ENCODE results near the gene CASZ1. TPM values are rescaled to one million over a fixed set of nuclear protein-coding genes. Genes with fewer than 3 reads are reported as not detected.

The CASZ1 gene
- total and polyA plus RNA-seq, 10 of the 15 experiments (the other 5 are each of a cell fraction or from before 2014, with no cell fraction given), result 0.52 to 9.8 (median 3.7) TPM

DNA sequence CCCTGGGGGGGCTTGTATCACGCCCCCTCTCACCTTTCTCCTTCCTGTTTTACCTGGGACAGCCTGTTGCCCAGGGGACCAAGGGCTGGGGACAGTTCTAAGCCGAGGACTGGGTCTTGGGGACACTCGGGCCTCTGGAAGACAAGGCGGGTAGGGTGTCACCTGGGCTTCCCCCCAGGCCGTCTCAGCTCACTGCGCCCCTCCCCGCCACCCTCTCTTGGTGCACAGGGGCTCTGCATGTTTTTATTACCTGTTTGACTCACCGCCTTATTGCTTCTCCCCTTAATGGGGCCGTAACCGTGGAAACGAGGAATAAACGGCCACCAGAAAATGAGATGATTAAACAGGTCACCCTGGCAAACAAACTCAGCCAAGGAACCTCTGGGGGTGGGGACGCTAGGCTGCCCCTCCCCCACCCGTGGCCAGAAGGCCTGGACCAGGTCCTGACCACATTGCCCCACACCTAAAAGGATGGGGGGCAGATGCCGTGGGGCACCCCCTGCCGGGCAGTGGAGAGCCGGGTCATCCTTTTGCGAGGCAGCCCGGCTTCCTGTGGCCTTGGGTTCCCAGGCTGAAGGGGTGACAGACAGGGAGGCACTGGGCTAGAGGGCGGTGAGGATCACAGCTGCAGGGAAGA is 109.9 kb downstream of the CASZ1 start:
- DNase-seq (ENCODE audit: low read depth, low spot score), result no peak
- WGBS (ENCODE audit: insufficient coverage, insufficient replicate concordance, low lambda C conversion rate, missing lambda C conversion rate), result 46% methylated on average over 20 of the region's 20 CpGs
- Histone ChIP-seq H3K27ac (ENCODE audit: control insufficient read depth, insufficient read depth) (no peak overlapping the region), H3K79me2 (ENCODE audit: control insufficient read depth, insufficient read depth, low read length) (peaks cover 5% of the 10 kb centered on the region), H3K9me3 (replicated peaks; ENCODE audit: control insufficient read depth, insufficient read depth, low read length) (no peaks in the 10 kb centered on the region), H2AFZ (ENCODE audit: control insufficient read depth, low read depth, low read length) (no peak overlapping the region), H4K20me1 (ENCODE audit: control insufficient read depth, insufficient read depth) (peaks cover 6% of the 10 kb centered on the region), H3K9ac (ENCODE audit: control insufficient read depth, insufficient read depth, low read length) (no peak overlapping the region), H3K4me3 (no peak overlapping the region), H3K36me3 (ENCODE audit: control insufficient read depth in 2 of 2, insufficient read depth in 2 of 2, low read length in 1 of 2) (no peaks in the 10 kb centered on the region; a peak in 1 of 4 replicates), H3K27me3 (replicated peaks in 1 of 2; ENCODE audit: control insufficient read depth in 2 of 2, insufficient read depth in 2 of 2, low read length in 1 of 2) (no peaks in the 10 kb centered on the region), H3K4me2 (ENCODE audit: control insufficient read depth, insufficient read depth) (no peak overlapping the region), H3K4me1 (ENCODE audit: control insufficient read depth, insufficient read depth, low read length) (no peaks in the 10 kb centered on the region)
- FAIRE-seq, result no peak
- RAD21 ChIA-PET (ENCODE audit: unreplicated experiment), result no interaction called here
- no TSS peak for BruUV-seq (replicated peaks)
- in situ Hi-C loops (cut with MboI) (no loop called here), intact Hi-C loops (cut with micrococcal nuclease; ENCODE audit: unreplicated experiment) (no loop called here)
- POLR2A ChIA-PET, result interaction anchor here (0.5 kb wide), 2 partner anchors 903 to 1454 kb away, joined by 3 to 4 read pairs; no protein-coding TSS in a partner anchor
- ATAC-seq, result no peak
- SMC1A ChIA-PET (ENCODE audit: uncharacterized antibody, unreplicated experiment), result no interaction called here
- TF ChIP-seq CBX3 (IDR thresholded peaks at IDR 0.05; ENCODE audit: borderline replicate concordance, low read depth) (no peak), SUPT20H (IDR thresholded peaks at IDR 0.05; ENCODE audit: borderline replicate concordance, control insufficient read depth, low read depth, low read length) (no peak), SREBF2 (IDR thresholded peaks at IDR 0.05; ENCODE audit: low read length) (no peak), EZH2 (IDR thresholded peaks at IDR 0.05; ENCODE audit: borderline replicate concordance, control insufficient read depth, low read depth, low read length) (no peak), TARDBP (IDR thresholded peaks at IDR 0.05; ENCODE audit: borderline replicate concordance) (no peak), HDGF (IDR thresholded peaks at IDR 0.05) (no peak), POLR2A (IDR thresholded peaks at IDR 0.05; ENCODE audit: low read depth, low read length) (no peak), NRF1 (conservative IDR thresholded peaks at IDR 0.05; ENCODE audit: low read depth, low read length) (no peak)
- TF ChIP-seq, protein P1, sequence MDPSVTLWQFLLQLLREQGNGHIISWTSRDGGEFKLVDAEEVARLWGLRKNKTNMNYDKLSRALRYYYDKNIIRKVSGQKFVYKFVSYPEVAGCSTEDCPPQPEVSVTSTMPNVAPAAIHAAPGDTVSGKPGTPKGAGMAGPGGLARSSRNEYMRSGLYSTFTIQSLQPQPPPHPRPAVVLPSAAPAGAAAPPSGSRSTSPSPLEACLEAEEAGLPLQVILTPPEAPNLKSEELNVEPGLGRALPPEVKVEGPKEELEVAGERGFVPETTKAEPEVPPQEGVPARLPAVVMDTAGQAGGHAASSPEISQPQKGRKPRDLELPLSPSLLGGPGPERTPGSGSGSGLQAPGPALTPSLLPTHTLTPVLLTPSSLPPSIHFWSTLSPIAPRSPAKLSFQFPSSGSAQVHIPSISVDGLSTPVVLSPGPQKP (IDR thresholded peaks at IDR 0.05; ENCODE audit: low read depth, low read length), result no peak
- CTCF ChIA-PET, result no interaction called here
